ENCODE results near the gene TTC39B.

TTC39B gene

GRCh38 chr9:15182101-15182551 lies 124.9 kb downstream of the TTC39B start:
- DNase-seq (ENCODE audit: low read depth in 1 of 2, low spot score in 1 of 2): no peak

DNA sequence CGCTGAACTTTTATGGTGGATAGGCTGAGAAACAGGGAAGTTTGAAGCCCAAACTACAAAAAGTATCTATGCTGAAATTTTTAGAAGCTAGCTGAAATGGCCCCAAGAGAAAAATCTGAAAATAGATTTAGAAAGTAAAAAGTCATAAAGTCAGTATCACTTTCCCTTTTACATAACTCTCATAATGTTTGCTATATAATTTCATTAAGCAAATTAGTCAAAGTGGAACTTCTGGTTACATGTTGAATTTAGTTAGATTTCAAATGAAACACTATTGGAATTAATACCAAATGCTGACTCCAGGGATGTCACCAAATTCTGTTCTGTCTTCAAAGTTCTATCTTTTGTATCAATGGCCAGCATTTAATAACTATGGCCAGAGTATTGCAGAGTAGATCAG lies 126.9 kb downstream of the TTC39B start:
- no peak for DNase-seq (ENCODE audit: low read depth in 1 of 2, low spot score in 1 of 2)

GRCh38 chr9:15178631-15179030 lies 128.4 kb downstream of the TTC39B start:
- no peak for DNase-seq (ENCODE audit: low read depth in 1 of 2, low spot score in 1 of 2)

DNA sequence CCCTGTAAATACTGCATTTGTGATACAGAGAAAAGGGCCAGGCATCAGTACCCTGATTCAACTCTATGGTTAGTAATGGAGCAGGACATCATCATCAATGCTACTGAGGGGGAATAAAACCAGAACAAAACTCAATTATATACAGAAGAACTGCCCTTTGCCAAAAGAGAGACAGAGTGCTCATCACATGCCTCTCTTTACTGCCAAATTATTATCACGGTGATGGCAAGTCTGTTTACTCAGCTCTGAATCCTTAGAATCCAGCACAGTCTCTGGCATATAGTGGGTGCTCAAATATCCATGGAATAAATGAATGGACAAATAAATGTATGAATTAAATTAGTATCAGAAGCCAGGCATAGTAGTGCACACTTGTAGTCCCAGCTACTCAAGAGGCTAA lies 130.2 kb downstream of the TTC39B start:
- DNase-seq (ENCODE audit: low read depth in 1 of 2, low spot score in 1 of 2): no peak

GRCh38 chr9:15163931-15164330 lies 143.1 kb downstream of the TTC39B start:
- no peak for DNase-seq (ENCODE audit: low read depth in 1 of 2, low spot score in 1 of 2)

DNA sequence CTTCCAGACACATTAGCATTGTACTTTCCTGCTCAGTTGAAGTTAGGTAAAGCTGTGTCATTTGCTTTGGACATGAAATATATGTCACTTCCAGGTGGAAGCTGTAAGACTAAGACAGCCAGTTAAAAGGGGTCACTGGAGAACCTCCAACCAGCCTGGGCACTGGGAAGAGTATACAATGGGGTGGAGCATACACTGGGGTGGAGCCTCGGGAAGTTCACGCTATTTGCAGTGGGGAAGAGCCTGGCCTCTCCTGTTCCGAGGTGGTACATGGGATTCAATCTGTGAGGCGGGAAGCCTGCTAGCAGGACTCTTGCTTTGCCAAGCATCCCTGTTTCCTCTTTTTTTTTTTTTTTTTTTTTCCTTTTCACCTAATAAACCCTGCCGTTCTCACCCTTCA lies 145.3 kb downstream of the TTC39B start:
- DNase-seq (ENCODE audit: low read depth in 1 of 2, low spot score in 1 of 2): no peak

GRCh38 chr9:15160673-15161072 lies 146.3 kb downstream of the TTC39B start:
- no peak for DNase-seq (ENCODE audit: low read depth in 1 of 2, low spot score in 1 of 2)

DNA sequence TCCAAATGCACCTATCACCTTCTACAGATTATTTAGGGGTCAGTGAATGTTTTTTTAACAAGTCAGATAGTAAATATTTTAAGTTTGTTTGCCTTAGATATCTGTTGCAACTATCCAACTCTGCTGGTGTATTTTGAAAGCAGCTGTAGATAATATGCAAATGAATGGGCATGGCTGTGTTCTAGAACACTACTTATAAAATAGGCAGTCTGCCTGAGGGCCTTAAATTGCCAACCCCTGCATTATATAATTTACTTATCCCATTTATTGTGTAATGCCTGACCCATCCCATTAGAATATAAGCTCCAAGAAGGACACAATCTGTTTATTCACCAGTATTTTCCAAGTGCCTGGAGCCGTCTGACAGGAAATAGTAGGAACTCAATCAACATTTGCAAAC lies 149.0 kb downstream of the TTC39B start:
- no peak for DNase-seq (ENCODE audit: low read depth in 1 of 2, low spot score in 1 of 2)

GRCh38 chr9:15157381-15157780 lies 149.6 kb downstream of the TTC39B start:
- no peak for DNase-seq (ENCODE audit: low read depth in 1 of 2, low spot score in 1 of 2)

GRCh38 chr9:15156241-15156640 lies 150.8 kb downstream of the TTC39B start:
- DNase-seq (ENCODE audit: low read depth in 1 of 2, low spot score in 1 of 2): no peak

- DNase-seq (ENCODE audit: low read depth in 1 of 2, low spot score in 1 of 2): no peak
These were observed 151.2 kb downstream of the TTC39B start for GRCh38 chr9:15155826-15156225.

DNA sequence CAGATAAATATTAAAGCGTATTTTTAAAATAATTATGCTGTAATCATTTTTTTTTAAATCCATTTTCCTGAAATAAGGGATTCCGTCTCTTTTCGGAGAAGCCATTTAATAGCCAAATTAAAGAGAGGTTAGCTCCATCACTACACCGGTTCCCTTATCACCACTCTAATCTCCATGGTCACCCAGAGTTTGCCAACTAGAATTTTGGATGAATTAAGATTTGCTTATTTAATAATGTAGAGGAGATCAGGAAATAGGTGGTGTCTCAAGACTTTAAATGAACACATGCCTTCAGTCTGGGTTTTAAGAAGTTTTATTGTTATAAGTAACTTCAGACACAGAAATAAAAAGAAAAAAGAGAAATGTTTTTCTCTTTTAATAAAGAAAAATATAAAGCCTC lies 151.7 kb downstream of the TTC39B start:
- DNase-seq (ENCODE audit: low read depth in 1 of 2, low spot score in 1 of 2): no peak

DNA sequence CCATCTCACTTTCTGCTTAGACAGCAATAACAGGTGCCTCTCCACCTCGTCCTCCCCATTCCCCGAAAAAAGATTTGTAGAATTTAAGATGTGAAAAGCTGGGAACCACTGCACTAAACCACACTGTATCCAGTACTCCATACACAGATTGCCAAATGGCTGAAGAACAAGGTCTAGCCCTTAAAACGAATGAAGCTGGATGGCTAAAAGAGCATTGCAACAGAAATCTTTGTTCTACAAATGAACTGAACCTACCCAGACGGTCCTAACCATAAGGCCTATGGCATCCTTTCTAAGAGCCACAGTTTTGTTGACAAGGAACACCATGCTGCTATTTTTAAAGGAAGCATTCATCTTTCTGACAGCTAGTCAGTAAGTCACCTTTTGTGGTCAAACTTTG lies 152.3 kb downstream of the TTC39B start:
- DNase-seq (ENCODE audit: low read depth in 1 of 2, low spot score in 1 of 2): no peak

- DNase-seq (ENCODE audit: low read depth in 1 of 2, low spot score in 1 of 2): no peak
These were observed 153.1 kb downstream of the TTC39B start for GRCh38 chr9:15153961-15154360.

GRCh38 chr9:15150939-15151338 lies 156.1 kb downstream of the TTC39B start:
- no peak for DNase-seq (ENCODE audit: low read depth in 1 of 2, low spot score in 1 of 2)

DNA sequence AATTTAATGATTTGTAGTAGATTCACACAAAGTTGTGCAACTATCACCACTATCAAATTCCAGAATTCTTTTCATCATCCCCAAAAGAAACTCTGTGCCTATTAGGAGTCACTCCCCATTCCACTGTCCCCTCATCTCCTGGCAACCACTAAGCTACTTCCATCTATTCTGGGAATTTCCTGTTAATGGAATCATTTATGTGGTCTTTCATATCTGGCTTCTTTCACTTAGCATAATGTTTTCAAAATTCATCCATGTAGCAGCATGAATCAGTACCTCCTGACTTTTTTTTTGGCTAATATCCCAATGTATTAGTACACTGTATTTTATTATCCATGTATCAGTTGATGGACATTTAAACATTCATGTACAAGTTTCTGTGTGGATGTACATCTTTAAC lies 157.6 kb downstream of the TTC39B start:
- DNase-seq (ENCODE audit: low read depth in 1 of 2, low spot score in 1 of 2): no peak

DNA sequence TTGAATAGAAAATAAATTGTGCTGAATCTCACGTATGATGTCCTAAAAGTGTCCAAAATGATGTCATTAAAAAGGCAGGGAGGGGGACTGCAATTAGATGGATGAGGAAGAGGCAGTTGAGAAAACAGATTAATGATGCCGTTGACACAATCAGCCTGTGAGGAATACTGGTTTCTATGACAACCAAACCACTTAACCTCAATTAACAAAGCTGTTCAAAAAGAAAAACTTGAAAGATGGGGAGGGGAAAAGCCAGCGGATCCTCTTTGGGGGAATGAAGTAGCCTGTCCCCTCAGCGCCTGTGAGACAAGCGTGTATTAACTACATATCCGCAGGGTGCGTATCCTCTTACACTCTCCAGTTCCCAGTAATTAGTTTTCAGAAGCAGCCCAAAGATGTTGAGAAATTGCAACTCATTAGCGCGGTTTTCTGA lies 160.7 kb downstream of the TTC39B start:
- no peak for DNase-seq (ENCODE audit: low read depth in 1 of 2, low spot score in 1 of 2)

DNA sequence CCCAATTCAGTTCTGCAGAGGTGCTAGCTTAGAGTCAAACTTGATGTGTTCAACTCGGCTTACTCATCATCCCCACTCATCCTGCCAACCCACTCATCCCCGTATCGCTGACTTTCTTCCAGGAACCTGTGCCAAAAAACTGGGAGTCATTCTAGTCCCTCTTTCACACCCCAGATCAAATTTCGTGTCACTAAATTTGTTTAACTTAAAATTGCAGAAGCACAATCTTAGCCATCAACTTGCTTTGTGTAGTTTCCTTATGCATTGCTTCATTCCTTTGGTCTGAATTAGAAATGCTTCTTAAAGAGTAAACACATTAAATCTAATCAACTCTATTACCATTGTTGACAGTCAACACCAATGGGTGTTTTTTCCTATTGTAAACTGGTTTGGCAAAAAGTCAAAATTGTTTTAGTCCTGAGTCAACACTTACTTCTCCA lies 162.4 kb downstream of the TTC39B start:
- no peak for DNase-seq (ENCODE audit: low read depth in 1 of 2, low spot score in 1 of 2)

DNA sequence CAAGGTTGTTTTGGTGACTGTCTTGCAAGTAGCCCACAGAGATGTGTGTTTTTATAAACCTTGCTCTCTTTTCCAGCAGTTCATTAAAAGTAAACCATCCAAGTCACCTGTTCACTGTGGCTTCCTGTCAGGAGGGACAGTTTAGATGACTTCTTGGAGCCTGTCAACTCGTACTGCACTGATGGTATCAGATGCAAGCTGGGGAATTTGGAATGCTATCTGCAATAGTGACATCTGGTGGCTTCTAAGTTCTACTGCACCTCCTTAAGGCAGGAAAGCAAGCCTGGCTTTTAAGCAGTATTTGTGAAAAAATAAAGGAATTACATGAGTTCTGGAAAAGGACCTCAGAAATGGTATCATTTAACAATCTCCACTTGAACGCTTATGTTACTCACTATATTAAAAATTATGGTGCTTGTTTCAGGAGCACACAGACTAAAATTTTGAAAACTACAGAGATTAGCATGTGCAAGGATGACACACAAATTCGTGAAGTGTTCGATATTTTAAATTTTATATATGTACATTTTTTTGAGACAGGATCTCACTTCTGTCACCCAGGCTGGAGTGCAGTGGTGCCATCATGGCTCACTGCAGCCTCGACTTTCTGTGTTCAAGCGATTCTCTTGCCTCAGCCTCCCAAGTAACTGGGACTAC lies 164.0 kb downstream of the TTC39B start:
- no peak for DNase-seq (ENCODE audit: low read depth in 1 of 2, low spot score in 1 of 2)

- DNase-seq (ENCODE audit: low read depth in 1 of 2, low spot score in 1 of 2): no peak
These were observed 167.0 kb downstream of the TTC39B start for GRCh38 chr9:15140051-15140450.

GRCh38 chr9:15139469-15139868 lies 167.5 kb downstream of the TTC39B start:
- DNase-seq (ENCODE audit: low read depth in 1 of 2, low spot score in 1 of 2): no peak

DNA sequence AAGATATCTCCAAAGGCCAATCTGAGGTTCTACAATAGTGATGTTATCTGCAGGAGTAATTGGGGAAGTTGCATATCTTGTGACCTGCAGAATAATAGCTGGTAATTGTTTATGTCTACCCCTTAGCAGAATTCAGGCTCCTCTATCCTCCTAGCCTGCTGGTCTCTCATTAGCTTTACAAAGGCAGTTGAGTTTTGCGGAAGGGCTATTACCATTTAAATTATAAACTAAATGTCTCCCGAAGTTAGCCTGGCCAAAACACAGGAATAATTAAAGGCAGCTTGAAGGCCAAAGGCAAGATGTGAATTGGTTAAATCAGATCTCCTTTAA lies 168.7 kb downstream of the TTC39B start:
- DNase-seq (ENCODE audit: low read depth in 1 of 2, low spot score in 1 of 2): no peak

DNA sequence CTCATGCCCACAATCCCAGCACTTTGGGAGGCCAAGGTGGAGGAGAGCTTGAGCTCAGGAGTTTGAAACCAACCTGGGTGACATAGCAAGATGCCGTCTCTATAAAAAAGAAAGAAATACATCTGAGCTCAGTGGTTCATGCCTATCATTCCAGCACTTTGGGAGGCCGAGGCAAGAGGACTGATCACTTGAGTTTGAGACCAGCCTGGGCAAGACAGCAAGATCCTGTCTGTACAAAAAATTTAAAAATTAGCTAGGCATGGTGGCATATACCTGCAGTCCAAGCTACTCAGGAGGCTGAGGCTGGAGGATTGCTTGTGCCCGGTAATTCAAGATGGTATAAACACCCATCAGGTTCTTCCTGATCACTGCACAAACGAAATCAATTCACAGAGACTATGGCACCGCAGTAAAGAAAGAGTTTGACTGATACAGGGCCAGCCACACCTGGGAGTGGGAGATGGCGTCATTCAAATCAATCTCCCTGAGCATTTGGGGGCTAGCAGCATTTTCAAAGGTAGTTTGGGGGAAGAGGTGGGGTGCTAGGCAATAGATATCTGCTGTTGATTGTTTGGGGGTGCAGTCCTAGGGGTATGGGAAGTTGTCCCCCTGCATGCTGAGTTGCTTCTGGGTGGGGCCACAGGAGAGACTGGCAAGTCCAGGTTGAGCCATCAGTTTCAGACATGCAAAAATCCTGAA lies 169.2 kb downstream of the TTC39B start:
- DNase-seq (ENCODE audit: low read depth in 1 of 2, low spot score in 1 of 2): no peak
